GM19043 (cell line): Measurements from ENCODE around the gene JAKMIP3.

ENCODE experiments used
- ATAC-seq: cut with Tn5 transposase; IDR thresholded peaks from one replicate; pipeline ENCODE4 v1.9.1; 2021; ENCODE audit warnings: low read depth; ENCODE audit not compliant: unreplicated experiment

The JAKMIP3 gene

DNA sequence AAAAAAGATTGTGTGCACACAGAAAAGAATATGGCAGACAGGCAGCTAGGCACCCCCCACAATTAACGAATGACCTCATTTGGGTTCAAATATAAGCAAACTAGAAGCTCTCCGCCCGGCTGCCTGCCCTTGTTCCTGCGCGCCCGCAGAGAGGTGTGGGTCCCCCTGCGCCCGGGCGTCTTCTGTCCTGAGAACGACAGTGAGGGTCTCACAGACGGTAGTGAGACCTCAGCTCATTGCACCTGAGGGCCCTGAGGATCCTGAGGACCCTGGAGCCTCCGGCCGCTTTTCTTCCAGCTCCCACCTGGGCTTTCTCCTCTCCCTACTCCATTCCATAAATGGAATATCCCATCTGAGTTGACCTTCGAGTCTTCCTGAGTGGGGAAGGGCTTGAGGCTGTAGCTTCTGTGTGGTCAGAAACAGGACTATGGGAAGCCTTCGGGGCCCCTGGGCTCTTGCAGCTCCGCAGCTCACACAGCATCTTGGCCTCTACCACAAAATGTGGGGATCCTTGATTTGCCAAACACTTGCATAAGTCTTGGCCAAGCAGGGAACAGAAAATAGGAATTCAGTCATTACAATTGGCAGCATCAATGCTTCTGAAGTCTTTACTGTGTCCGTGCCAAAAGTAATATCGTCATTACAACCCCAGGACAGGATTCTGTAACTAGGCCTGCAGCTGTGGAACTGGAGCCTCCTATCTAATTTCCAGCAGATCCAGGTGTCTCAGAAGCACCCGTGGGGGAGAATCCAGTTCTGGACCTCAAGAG, 43.8 kb downstream of the JAKMIP3 start:
- ATAC-seq: no peak

- no peak for ATAC-seq
Observed at GRCh38 chr10:132110111-132110521, 44.4 kb downstream of the JAKMIP3 start.

DNA sequence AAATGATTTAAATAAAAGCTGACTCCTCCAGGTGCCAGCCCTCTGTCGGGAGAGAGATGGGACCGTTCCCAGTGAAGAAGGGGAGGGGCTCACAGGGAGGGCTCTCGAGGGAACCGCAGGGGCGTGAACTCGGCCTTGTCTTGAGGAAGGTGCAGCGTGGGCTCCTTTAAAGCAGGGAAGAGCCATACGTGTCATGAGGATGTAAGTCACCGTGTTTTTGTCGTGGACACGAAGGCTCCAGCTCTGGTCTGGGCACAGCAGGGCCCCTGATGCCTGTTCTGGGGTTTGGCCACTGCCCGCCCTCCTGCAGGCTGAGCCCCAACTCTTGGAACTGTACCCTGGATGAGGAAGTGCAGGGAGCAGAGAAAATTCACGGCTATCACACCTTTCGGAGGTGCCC, 45.0 kb downstream of the JAKMIP3 start:
- ATAC-seq: no peak

DNA sequence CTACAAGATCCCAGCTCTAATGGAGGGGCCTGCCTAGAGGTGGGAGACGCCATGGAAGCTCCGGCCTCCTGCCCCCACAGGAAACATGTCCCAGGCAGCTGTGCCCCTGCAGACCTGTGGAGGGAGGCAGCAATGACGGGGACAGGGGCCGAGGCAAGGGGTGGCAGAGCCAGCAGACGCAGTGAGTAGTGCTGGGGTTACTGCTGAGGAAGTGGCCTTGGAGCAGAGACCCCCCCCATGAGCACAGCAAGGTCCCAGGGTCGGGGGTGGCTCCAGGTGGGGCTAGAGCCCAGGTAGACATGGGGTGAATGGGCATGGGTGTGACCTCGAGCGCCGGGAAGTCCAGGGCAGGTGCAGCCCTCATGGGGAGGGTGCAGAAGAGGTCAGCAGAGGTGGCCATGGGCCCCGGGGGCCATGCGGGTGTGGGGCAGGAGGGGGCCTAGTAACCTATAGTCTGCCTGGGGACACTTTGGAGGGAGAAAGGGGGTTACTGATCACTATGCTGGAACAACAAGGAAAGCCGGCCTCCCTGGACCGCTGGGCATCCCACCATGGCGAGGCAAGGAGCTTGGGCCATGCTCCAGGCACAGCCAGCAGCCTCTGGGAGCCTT, 45.5 kb downstream of the JAKMIP3 start:
- ATAC-seq: no peak

- no peak for ATAC-seq
Observed at GRCh38 chr10:132111871-132112341, 46.2 kb downstream of the JAKMIP3 start.

- ATAC-seq: no peak
Observed at GRCh38 chr10:132112611-132113010, 46.9 kb downstream of the JAKMIP3 start.

DNA sequence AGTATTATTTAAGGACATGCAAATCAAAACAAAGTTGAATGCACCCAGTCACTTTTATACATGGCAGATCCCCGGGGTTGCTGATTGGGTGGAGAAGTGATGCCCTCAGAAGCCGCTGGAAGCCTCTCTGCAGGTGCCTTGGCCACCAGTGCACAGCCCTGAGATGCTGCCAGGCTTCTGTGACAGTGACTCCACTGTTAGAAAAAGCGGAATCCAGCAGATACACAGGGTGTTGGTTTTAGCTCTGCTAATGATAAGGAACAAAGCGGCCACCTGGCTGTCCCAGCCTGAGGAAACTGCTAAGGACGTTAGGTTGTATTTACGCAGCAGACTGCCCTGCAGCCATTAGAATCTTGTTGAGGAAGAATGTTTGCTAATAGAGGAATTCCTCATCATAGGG, 47.5 kb downstream of the JAKMIP3 start:
- no peak for ATAC-seq

- no peak for ATAC-seq
Observed at GRCh38 chr10:132113766-132114365, 48.1 kb downstream of the JAKMIP3 start.

DNA sequence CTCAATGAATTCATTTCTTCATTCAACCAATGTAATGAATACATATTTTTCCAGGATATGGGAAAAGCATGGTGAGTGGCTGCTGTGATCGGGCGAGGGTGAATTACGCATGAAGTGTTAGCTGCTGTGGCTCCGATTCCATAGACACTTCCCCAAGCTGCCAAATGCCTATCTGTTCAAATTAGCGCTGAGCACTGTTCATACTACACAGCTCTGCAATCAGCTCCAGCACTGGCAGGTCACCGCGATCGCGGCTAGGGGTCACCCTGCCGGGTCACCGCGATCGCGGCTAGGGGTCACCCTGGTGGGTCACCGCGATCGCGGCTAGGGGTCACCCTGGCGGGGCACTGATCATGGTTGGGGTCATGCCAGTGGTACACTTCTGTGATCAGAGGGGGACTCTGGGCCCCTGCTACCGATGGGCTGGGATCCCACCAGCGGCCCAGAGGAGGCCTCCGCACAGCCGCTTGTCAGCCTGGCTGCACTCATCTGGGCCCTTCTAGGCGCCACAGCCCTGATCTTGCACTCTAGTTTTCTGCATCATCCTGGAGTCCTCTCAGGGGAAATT, 49.3 kb downstream of the JAKMIP3 start:
- no peak for ATAC-seq
